ENCODE data around the gene PRDM2.
"Not testable (repeated sequence)": the region's sequence is repeated elsewhere in the genome, so short reads cannot be mapped to it uniquely, and the experiment has no call there.

Gene PRDM2

DNA sequence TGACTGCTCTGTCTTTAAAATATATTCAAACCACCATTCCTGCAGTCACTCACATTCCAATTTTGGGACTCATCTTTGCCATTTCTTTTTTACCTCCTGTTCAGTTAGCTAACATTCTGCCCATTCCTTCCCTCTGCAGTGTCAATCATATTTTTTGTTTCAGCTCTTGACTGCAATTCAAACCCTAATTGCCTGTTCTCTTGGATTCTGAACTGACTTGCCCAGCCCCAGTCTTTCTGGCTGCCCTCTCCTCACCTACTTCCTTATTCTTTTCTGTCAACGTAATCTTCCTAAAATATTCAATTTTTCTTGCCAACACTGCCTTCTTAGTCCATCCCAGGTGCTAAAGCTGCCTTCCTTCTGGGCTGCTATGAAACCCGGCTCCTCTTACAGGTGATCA is 6.1 kb downstream of the PRDM2 start:
- TF ChIP-seq, protein P1, sequence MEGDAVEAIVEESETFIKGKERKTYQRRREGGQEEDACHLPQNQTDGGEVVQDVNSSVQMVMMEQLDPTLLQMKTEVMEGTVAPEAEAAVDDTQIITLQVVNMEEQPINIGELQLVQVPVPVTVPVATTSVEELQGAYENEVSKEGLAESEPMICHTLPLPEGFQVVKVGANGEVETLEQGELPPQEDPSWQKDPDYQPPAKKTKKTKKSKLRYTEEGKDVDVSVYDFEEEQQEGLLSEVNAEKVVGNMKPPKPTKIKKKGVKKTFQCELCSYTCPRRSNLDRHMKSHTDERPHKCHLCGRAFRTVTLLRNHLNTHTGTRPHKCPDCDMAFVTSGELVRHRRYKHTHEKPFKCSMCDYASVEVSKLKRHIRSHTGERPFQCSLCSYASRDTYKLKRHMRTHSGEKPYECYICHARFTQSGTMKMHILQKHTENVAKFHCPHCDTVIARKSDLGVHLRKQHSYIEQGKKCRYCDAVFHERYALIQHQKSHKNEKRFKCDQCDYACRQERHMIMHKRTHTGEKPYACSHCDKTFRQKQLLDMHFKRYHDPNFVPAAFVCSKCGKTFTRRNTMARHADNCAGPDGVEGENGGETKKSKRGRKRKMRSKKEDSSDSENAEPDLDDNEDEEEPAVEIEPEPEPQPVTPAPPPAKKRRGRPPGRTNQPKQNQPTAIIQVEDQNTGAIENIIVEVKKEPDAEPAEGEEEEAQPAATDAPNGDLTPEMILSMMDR (IDR thresholded peaks at IDR 0.05; ENCODE audit: insufficient read depth, low read depth, low read length, missing control alignments): no peak
- no peak overlapping the region for H3K4me3 ChIP-seq (ENCODE audit: low read length)
- peak; percentile 36 for DNase-seq (ENCODE audit: low read depth)

DNA sequence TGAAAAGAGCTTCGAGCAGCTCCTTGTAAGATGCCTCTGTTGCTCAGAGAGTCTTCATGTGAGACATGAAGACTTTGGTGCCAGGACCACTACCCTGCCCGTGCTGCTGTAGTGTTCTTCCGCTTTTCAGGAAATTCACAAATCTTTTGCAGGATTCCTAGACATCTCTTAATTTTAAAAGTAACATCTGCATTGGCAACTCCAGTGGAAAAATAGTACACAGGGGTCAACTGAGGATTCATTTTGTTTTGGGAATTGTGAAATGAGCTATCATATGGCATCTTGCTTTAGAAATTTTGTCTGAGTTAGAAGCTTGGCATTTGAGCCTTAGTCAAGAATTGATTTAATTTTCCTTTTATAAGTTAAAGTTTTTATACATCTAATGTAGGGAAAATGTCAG is 7.2 kb downstream of the PRDM2 start:
- H3K4me3 ChIP-seq (ENCODE audit: low read length): no peak overlapping the region
- DNase-seq (ENCODE audit: low read depth): no peak
- TF ChIP-seq, protein P1 (IDR thresholded peaks at IDR 0.05; ENCODE audit: insufficient read depth, low read depth, low read length, missing control alignments): no peak

DNA sequence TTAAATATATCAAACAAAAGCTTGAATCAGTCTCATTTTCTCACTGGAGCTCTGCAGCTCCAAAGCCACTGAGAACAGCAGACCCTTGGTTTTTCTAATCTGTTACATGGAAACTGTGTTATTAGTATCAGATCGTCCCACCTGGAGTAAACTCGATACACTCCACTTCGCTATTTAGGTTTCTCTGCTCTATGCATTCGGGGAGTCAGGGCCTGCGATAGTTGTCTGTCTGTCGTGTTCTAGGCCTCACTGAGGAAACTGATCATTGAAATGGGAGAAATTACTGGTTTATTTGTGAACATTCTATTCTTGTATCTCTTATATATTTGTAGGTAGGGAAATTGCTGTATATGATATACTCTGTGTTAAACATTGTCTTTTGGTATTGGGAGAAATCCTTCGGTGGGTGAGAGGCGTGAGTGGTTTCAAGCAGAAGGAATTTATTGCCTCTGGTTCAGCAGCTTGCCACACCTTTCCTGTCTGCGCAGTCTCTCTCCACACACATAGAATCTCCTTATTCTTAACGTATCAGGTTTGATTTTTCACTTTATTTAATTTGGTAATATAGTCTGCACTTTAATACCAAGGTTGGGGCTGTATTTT is 8.5 kb downstream of the PRDM2 start:
- no peak for DNase-seq (ENCODE audit: low read depth)
- TF ChIP-seq, protein P1 (IDR thresholded peaks at IDR 0.05; ENCODE audit: insufficient read depth, low read depth, low read length, missing control alignments): no peak
- no peak overlapping the region for H3K4me3 ChIP-seq (ENCODE audit: low read length)

DNA sequence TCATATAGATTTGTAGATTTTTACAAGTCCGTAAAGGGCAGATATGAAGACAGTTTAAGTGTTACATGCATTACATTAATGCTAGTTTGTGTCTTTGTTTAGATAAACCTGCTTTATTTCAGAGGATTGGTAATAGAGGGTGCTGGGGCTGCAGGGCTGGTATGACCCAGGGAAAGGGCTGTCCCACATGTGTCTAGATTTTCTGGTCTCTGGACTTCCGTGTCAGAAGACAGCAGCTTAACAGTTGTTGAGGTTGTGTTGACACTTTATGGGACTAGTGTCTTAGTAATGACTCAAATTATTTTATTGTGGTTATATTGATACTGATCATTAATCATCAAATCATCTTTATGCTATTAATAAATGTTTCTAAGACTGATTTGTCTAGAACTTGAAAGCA is 10.1 kb downstream of the PRDM2 start:
- no peak overlapping the region for H3K4me3 ChIP-seq (ENCODE audit: low read length)
- no peak for DNase-seq (ENCODE audit: low read depth)
- TF ChIP-seq, protein P1 (IDR thresholded peaks at IDR 0.05; ENCODE audit: insufficient read depth, low read depth, low read length, missing control alignments): no peak

DNA sequence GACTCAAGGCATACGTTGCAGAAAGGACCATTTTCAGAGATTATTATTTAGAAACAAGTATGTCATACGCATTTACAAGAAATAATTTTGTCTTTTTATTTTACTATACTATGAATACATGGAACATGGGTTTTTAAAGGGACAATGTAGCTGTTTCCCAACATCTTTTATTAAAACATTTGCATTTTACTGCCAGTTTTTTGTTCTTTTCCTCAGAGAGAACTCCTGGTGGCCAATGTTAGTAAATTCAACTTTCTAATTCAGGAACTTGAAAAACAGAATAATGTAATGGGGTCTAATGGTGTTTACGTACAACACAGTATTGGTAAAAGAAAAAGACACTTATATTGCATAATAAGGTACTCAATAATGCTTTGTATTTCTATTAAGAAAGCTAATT is 14.9 kb downstream of the PRDM2 start:
- no peak for DNase-seq (ENCODE audit: low read depth)
- TF ChIP-seq, protein P1 (IDR thresholded peaks at IDR 0.05; ENCODE audit: insufficient read depth, low read depth, low read length, missing control alignments): peak; percentile 4
- H3K4me3 ChIP-seq (ENCODE audit: low read length): no peak overlapping the region

DNA sequence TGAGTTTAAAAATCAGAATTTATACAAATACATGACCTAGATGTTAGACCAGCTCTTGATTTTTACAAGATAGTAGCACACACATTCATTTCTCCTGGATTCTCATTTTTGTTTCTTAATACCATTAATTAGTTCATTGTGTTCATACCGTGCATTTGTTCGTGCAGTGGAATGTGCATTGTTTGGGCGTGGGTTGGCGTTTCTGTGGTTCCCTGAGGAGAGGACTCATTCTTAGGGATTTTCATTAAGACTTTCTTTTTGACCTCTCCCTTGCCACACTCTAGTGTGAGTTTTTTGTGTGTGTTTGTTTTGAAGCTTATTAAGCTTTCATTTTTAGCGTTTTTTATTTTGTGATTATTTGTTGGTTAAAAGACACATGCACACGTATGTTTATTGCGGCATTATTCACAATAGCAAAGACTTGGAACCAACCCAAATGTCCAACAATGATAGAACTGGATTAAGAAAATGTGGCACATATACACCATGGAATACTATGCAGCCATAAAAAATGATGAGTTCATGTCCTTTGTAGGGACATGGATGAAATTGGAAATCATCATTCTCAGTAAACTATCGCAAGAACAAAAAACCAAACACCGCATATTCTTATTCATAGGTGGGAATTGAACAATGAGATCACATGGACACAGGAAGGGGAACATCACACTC is 15.8 kb downstream of the PRDM2 start:
- DNase-seq (ENCODE audit: low read depth); H3K4me3 ChIP-seq (ENCODE audit: low read length): not testable (repeated sequence)

DNA sequence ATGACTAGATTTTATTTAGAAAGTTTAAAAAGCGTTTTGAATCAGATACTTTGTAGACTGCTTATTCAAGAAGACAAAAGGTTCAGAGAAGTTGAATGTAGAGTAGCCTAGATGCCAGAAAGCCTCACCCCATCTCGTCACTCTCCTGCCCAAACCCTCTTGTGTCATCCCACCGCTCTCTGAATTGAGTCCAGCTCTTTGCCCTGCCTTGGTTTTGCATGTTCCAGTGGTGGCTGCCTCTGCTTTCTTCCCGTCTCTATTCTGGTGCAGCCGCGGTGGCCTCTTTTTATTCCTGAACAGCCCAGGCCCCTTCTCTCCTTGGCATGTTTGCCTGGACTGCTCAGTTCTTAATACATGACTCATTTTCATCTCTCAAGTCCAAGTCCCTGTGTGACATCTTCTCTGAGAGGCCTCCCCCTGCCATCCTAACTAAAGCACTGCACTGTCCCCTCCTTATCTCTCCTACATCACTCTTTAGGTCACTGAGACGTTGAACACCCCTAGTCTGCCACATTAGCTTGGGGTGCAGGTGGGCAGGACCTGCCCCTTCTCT is 22.9 kb downstream of the PRDM2 start:
- DNase-seq (ENCODE audit: low read depth): no peak
- TF ChIP-seq, protein P1 (IDR thresholded peaks at IDR 0.05; ENCODE audit: insufficient read depth, low read depth, low read length, missing control alignments): no peak
- H3K4me3 ChIP-seq (ENCODE audit: low read length): no peak overlapping the region
